GM15510 (cell line): Measurements from ENCODE around the gene EML1.

Experiments
- POLR2A ChIP-seq: IDR thresholded peaks from 3 replicates; pipeline ENCODE4 v1.6.1; 2011; ENCODE audit warnings: borderline replicate concordance; ENCODE audit not compliant: insufficient read length; ENCODE audit errors: extremely low read depth

EML1 gene

GRCh38 chr14:99891900-99892299 is 98.7 kb downstream of the EML1 start:
- no peak for TF ChIP-seq POLR2A

GRCh38 chr14:99892406-99892805 is 99.2 kb downstream of the EML1 start:
- TF ChIP-seq POLR2A, result no peak

GRCh38 chr14:99896361-99896760 is 103.1 kb downstream of the EML1 start:
- TF ChIP-seq POLR2A, result no peak

GRCh38 chr14:99899578-99900178 is 106.5 kb downstream of the EML1 start:
- no peak for TF ChIP-seq POLR2A

- no peak for TF ChIP-seq POLR2A
Measured at GRCh38 chr14:99902925-99903324, 109.7 kb downstream of the EML1 start.

- TF ChIP-seq POLR2A, result no peak
Measured at GRCh38 chr14:99904506-99904905, 111.3 kb downstream of the EML1 start.

- TF ChIP-seq POLR2A, result no peak
Measured at GRCh38 chr14:99905121-99905520, 111.9 kb downstream of the EML1 start.

GRCh38 chr14:99907761-99908652 is 114.8 kb downstream of the EML1 start:
- TF ChIP-seq POLR2A, result no peak

- no peak for TF ChIP-seq POLR2A
Measured at GRCh38 chr14:99908653-99909250, 115.5 kb downstream of the EML1 start.

GRCh38 chr14:99909513-99910064 is 116.4 kb downstream of the EML1 start:
- TF ChIP-seq POLR2A, result no peak

GRCh38 chr14:99910337-99911309 is 117.4 kb downstream of the EML1 start:
- TF ChIP-seq POLR2A, result no peak

GRCh38 chr14:99915305-99916090 is 122.3 kb downstream of the EML1 start:
- no peak for TF ChIP-seq POLR2A

GRCh38 chr14:99916091-99916383 is 122.8 kb downstream of the EML1 start:
- TF ChIP-seq POLR2A, result no peak

- no peak for TF ChIP-seq POLR2A
Measured at GRCh38 chr14:99918781-99919180, 125.6 kb downstream of the EML1 start.
